ENCODE results near the gene RSU1.

Gene RSU1

DNA sequence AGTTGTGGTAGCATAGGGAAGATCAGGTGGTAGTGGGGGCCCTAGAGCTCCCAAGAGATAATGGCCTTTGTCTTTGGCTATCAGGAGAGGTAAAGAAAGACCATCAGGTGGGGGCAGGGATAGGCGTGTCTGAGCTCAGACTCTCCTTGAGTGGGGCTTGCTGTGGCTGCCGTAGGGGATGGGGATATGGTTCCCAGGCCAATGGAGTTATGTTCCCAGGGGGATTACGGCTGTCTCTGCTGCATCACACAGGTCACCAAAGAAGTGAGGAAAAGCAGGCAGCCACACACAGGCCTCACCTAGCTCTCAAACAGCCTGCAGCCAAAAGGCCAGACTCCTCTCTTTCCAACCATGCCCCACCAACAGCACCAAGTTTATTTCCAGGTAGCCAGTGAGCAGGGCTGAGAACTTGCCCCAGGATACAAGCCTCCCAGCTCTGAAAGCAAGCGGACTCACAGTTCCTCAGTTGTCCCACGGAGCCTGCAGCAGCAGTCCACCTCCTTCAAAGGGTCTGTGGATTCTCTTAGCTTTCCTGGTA is 257.9 kb downstream of the RSU1 start:
- H3K36me3 Mint-ChIP-seq (ENCODE audit: insufficient read depth) = no peaks in the 10 kb centered on the region
- no peak for ATAC-seq (replicated peaks)
- no peak for DNase-seq
- H3K4me3 Mint-ChIP-seq = no peak overlapping the region
- no peaks in the 10 kb centered on the region for H3K9me3 Mint-ChIP-seq
- H3K27ac Mint-ChIP-seq = no peak overlapping the region
- peaks cover 53 to 54% of the 10 kb centered on the region in 2 donors for H3K27me3 Mint-ChIP-seq
- no peaks in the 10 kb centered on the region for H3K4me1 Mint-ChIP-seq (ENCODE audit: low read depth in 2 of 2)

DNA sequence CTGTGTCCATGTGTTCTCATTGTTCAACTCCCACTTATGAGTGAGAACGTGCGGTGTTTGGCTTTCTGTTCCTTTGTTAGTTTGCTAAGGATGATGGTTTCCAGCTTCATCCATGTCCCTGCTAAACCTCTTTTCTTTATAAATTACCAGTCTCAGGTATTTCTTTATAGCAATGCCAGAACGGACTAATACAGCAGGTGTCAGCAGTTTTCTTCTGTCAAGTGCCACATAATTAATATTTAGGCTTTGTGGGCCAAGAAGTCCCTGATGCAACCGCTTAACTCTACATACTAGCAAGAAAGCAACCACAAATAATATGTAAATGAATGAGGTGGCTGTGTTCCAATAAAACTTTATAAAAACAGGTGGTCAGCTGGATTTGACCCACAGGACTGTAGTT is 269.3 kb downstream of the RSU1 start:
- no peaks in the 10 kb centered on the region for H3K36me3 Mint-ChIP-seq (ENCODE audit: insufficient read depth)
- H3K9me3 Mint-ChIP-seq = no peaks in the 10 kb centered on the region
- DNase-seq = no peak
- peaks cover 0 to 4% of the 10 kb centered on the region in 2 donors for H3K4me1 Mint-ChIP-seq (ENCODE audit: low read depth in 2 of 2)
- no peak for ATAC-seq (replicated peaks)
- no peak overlapping the region for H3K27ac Mint-ChIP-seq
- H3K27me3 Mint-ChIP-seq = peaks cover 31 to 54% of the 10 kb centered on the region in 2 donors
- H3K4me3 Mint-ChIP-seq = no peak overlapping the region

DNA sequence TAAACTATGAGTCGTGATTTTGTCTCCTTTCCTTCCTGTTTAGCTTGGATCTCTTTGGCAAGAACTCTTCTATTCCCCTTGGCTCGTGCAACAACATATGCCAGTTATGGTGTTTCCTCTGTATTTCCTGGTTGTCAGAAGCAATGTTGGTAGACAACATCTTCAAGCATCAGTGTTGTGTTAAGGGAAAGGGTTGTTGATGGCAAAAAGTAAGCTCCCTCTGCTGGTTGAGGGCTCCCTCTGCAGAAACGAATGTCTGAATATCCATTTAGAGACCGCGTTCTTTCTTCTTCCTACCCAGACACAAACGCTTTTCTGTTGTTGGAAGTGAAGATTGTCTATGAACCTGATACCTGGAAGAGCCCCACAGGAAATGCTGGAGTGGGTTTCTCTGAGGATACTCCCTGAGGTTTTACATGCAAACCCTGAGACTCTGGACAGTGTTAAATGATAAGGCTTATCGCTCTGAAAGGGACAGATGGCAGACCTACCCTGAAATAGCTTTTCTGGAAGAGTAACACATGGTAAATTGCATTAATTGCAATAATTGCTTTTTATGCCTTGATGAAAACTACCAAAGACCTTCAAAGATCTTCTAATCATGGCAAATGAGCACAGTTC is 272.0 kb downstream of the RSU1 start:
- Mint-ChIP-seq H3K9me3 (no peaks in the 10 kb centered on the region), H3K27me3 (peaks cover 31 to 58% of the 10 kb centered on the region in 2 donors), H3K27ac (no peak overlapping the region), H3K4me3 (no peak overlapping the region), H3K4me1 (ENCODE audit: low read depth in 2 of 2) (peaks cover 0 to 4% of the 10 kb centered on the region in 2 donors), H3K36me3 (ENCODE audit: insufficient read depth) (no peaks in the 10 kb centered on the region)
- ATAC-seq (replicated peaks) = no peak
- no peak for DNase-seq

DNA sequence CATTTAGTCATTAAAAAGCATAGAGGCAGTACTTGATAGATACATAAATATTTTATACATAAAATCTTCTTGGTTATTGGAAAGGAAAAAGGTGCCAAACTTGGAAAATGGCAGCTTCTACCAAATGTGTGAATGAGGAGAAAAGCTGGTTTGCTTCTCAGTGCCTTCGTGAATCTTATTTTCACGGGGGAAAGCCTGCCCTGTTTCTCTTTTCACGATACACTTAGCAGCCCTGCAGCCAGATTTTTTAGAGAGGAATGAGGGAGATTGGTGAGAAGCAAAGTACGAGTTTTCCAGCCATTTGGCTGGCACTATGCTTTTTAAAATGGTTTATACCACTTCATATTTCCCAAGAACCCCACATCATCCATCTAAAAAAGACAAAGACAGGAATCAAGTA is 272.6 kb downstream of the RSU1 start:
- peaks cover 32 to 58% of the 10 kb centered on the region in 2 donors for H3K27me3 Mint-ChIP-seq
- peaks cover 0 to 4% of the 10 kb centered on the region in 2 donors for H3K4me1 Mint-ChIP-seq (ENCODE audit: low read depth in 2 of 2)
- no peaks in the 10 kb centered on the region for H3K36me3 Mint-ChIP-seq (ENCODE audit: insufficient read depth)
- H3K4me3 Mint-ChIP-seq = no peak overlapping the region
- H3K27ac Mint-ChIP-seq = no peak overlapping the region
- DNase-seq (no peak), ATAC-seq (replicated peaks) (no peak)
- no peaks in the 10 kb centered on the region for H3K9me3 Mint-ChIP-seq

DNA sequence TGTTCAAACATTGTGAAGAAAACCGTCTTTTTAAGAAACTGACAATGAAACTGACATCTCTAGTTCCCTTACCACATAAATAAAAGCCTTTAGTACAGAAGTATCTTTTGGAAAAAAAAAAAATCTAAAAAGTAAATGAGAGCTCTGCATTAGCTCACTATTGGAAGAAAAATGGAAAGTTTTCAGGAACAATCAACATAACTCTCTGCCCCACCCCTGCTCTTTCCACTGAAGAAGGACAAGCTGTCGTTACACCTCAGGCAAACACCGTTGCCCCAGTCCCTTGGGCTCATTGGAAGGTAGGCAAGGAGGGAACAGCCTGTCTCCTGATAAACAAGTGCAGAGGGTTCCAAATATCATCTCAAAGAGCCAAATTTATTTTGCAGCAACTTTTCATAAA is 273.1 kb downstream of the RSU1 start:
- H3K4me3 Mint-ChIP-seq = no peak overlapping the region

More for the DNA sequence above, 273.1 kb downstream of the RSU1 start:
- peaks cover 35 to 58% of the 10 kb centered on the region in 2 donors for H3K27me3 Mint-ChIP-seq
- H3K36me3 Mint-ChIP-seq (ENCODE audit: insufficient read depth) = no peaks in the 10 kb centered on the region
- no peak for ATAC-seq (replicated peaks)
- no peaks in the 10 kb centered on the region for H3K9me3 Mint-ChIP-seq
- DNase-seq = no peak
- H3K27ac Mint-ChIP-seq = no peak overlapping the region
- H3K4me1 Mint-ChIP-seq (ENCODE audit: low read depth in 2 of 2) = peaks cover 0 to 4% of the 10 kb centered on the region in 2 donors

All from effector memory CD8-positive, alpha-beta T cell (primary cell).